Dermis blood vessel endothelial cell (primary cell): Measurements from ENCODE around the gene VCP. TPM values are rescaled to one million over a fixed set of nuclear protein-coding genes. Genes with fewer than 3 reads are reported as not detected.

Experiments
- DNase-seq: peaks from one replicate; pipeline ENCODE4 v3.0.0; 2010
- total RNA-seq: library from RNA; depleted of rRNA; stranded (reverse); fragments of >200 nt; gene quantifications from 2 replicates; pipeline ENCODE4 v1.2.3, GENCODE V29; 2014

VCP gene
- total RNA-seq: 409 and 588 TPM in 2 replicates

- peak; percentile 100 for DNase-seq
These were observed at the start of gene VCP for GRCh38 chr9:35072461-35073278. Gene VCP, minus strand, starts transcription at chr9:35072625. Its CDS starts 272 bp downstream, at chr9:35072353.

- DNase-seq: peak; percentile 97
These were observed 44.6 kb upstream of the VCP start for GRCh38 chr9:35116898-35117551.

- DNase-seq: no peak
These were observed 44.1 kb upstream of the VCP start for GRCh38 chr9:35116539-35116897.

- peak; percentile 98 for DNase-seq
These were observed 43.5 kb upstream of the VCP start, which contains the start of gene ATOSB for GRCh38 chr9:35115680-35116538. Gene ATOSB, minus strand, starts transcription at chr9:35115862. Its CDS starts 7,588 bp downstream, at chr9:35108274.

GRCh38 chr9:35114840-35115628 lies 42.6 kb upstream of the VCP start:
- peak; percentile 61 for DNase-seq

- peak; percentile 94 for DNase-seq
These were observed 41.9 kb upstream of the VCP start for GRCh38 chr9:35114113-35114839.

- peak; percentile 35 for DNase-seq
These were observed 40.0 kb upstream of the VCP start for GRCh38 chr9:35112257-35113020.

GRCh38 chr9:35111001-35111933 lies 38.8 kb upstream of the VCP start:
- DNase-seq: peak; percentile 99

GRCh38 chr9:35110327-35110761 lies 37.9 kb upstream of the VCP start:
- peak; percentile 68 for DNase-seq

- DNase-seq: no peak
These were observed 36.6 kb upstream of the VCP start for GRCh38 chr9:35108946-35109575.

GRCh38 chr9:35108461-35108860 lies 36.0 kb upstream of the VCP start:
- no peak for DNase-seq

- DNase-seq: no peak
These were observed 35.2 kb upstream of the VCP start for GRCh38 chr9:35107297-35108290.

- no peak for DNase-seq
These were observed 33.9 kb upstream of the VCP start for GRCh38 chr9:35106343-35106730.

- no peak for DNase-seq
These were observed 33.3 kb upstream of the VCP start for GRCh38 chr9:35105571-35106342.

GRCh38 chr9:35105126-35105525 lies 32.7 kb upstream of the VCP start:
- DNase-seq: no peak

GRCh38 chr9:35104586-35104985 lies 32.2 kb upstream of the VCP start:
- DNase-seq: no peak

GRCh38 chr9:35103660-35104191 lies 31.3 kb upstream of the VCP start:
- DNase-seq: no peak
